Liver (tissue), 9 donors: ENCODE results near the gene CLUH. TPM values are rescaled to one million over a fixed set of nuclear protein-coding genes. Genes with fewer than 3 reads are reported as not detected.

Source experiments
- DNase-seq: peaks from one replicate; pipeline ENCODE4 v3.0.0-alpha.2; 2017; ENCODE audit warnings: low spot score
- H3K27ac ChIP-seq, 2 donors: one replicate each; pipeline ENCODE4 v1.7.0; 2013; ENCODE audit warnings: inconsistent platforms in 2 of 2, low read length in 2 of 2, control low read depth in 1 of 2, low read depth in 1 of 2, mild to moderate bottlenecking in 1 of 2
- H3K27me3 ChIP-seq, 4 donors: one replicate each; pipeline versions ENCODE4 v1.6.1 to v1.7.0; 2013; ENCODE audit warnings: low read length in 3 of 4, inconsistent platforms in 1 of 4, mild to moderate bottlenecking in 1 of 4, moderate library complexity in 1 of 4; ENCODE audit not compliant: control insufficient read depth in 4 of 4, insufficient read depth in 4 of 4
- H3K36me3 ChIP-seq, 4 donors: one replicate each; pipeline versions ENCODE4 v1.6.1 to v1.7.0; 2013; ENCODE audit warnings: low read length in 3 of 4, mild to moderate bottlenecking in 3 of 4, low read depth in 1 of 4, moderate library complexity in 1 of 4; ENCODE audit not compliant: control insufficient read depth in 4 of 4, insufficient read depth in 3 of 4
- H3K4me1 ChIP-seq, 4 donors: one replicate each; pipeline versions ENCODE4 v1.6.1 to v1.7.0; 2013; ENCODE audit warnings: low read length in 3 of 4, mild to moderate bottlenecking in 3 of 4, moderate library complexity in 1 of 4; ENCODE audit not compliant: control insufficient read depth in 4 of 4, insufficient read depth in 4 of 4
- H3K4me3 ChIP-seq, 3 donors: one replicate each; pipeline versions ENCODE4 v1.6.1 to v1.7.0; 2013; ENCODE audit warnings: low read length in 3 of 3, control low read depth in 1 of 3, low read depth in 1 of 3, mild to moderate bottlenecking in 1 of 3
- H3K9ac ChIP-seq, 2 donors: one replicate each; pipeline ENCODE4 v1.7.0; 2013; ENCODE audit warnings: low read length in 2 of 2, mild to moderate bottlenecking in 2 of 2, moderate library complexity in 2 of 2, control low read depth in 1 of 2, low read depth in 1 of 2
- H3K9me3 ChIP-seq, 4 donors: one replicate each; pipeline versions ENCODE4 v1.6.1 to v1.7.0; 2013; ENCODE audit warnings: low read length in 3 of 4; ENCODE audit not compliant: control insufficient read depth in 4 of 4
- ATF3 ChIP-seq: IDR thresholded peaks from 2 replicates; pipeline ENCODE4 v1.6.1; 2016; ENCODE audit warnings: antibody characterized with exemption
- CTCF ChIP-seq: fragments of 150-350 bp; IDR thresholded peaks from 2 replicates; pipeline ENCODE4 v1.5.1; 2017; ENCODE audit warnings: improper control_type of control experiment, low read depth, low read length; ENCODE audit not compliant: missing input control
- EGR1 ChIP-seq, 2 donors: IDR thresholded peaks; 2 replicates each; pipeline ENCODE4 v1.6.1; 2016 to 2018; ENCODE audit warnings: antibody characterized with exemption in 2 of 2, low read depth in 2 of 2
- FOXA1 ChIP-seq: IDR thresholded peaks from 2 replicates; pipeline ENCODE4 v1.6.1; 2016; ENCODE audit warnings: antibody characterized with exemption
- FOXA2 ChIP-seq: IDR thresholded peaks from 2 replicates; pipeline ENCODE4 v1.6.1; 2016; ENCODE audit warnings: antibody characterized with exemption
- GABPA ChIP-seq, 2 donors: IDR thresholded peaks in 1 of 2; conservative IDR thresholded peaks in 1 of 2; 2 replicates each; pipeline ENCODE4 v1.6.1; 2016; ENCODE audit warnings: antibody characterized with exemption in 2 of 2, mild to moderate bottlenecking in 1 of 2, moderate library complexity in 1 of 2
- HNF4A ChIP-seq, 2 donors: conservative IDR thresholded peaks; 2 replicates each; pipeline ENCODE4 v1.6.1; 2016; ENCODE audit warnings: antibody characterized with exemption in 2 of 2, mild to moderate bottlenecking in 2 of 2
- HNF4G ChIP-seq: IDR thresholded peaks from 2 replicates; pipeline ENCODE4 v1.6.1; 2016; ENCODE audit warnings: antibody characterized with exemption
- JUND ChIP-seq, 2 donors: IDR thresholded peaks; 2 replicates each; pipeline ENCODE4 v1.6.1; 2016; ENCODE audit warnings: antibody characterized with exemption in 2 of 2
- MAX ChIP-seq: IDR thresholded peaks from 2 replicates; pipeline ENCODE4 v1.6.1; 2016; ENCODE audit warnings: antibody characterized with exemption
- NR2F2 ChIP-seq: IDR thresholded peaks from 2 replicates; pipeline ENCODE4 v1.6.1; 2016; ENCODE audit warnings: antibody characterized with exemption
- RAD21 ChIP-seq, 2 donors: IDR thresholded peaks; 2 replicates each; pipeline ENCODE4 v1.6.1; 2016; ENCODE audit warnings: antibody characterized with exemption in 2 of 2, mild to moderate bottlenecking in 2 of 2
- REST ChIP-seq: IDR thresholded peaks from 2 replicates; pipeline ENCODE4 v1.6.1; 2016; ENCODE audit warnings: antibody characterized with exemption, mild to moderate bottlenecking
- RXRA ChIP-seq, 2 donors: IDR thresholded peaks; 2 replicates each; pipeline ENCODE4 v1.6.1; 2017 to 2018; ENCODE audit warnings: antibody characterized with exemption in 2 of 2, mild to moderate bottlenecking in 1 of 2
- SP1 ChIP-seq: IDR thresholded peaks from 2 replicates; pipeline ENCODE4 v1.6.1; 2018; ENCODE audit warnings: antibody characterized with exemption, mild to moderate bottlenecking
- TAF1 ChIP-seq: conservative IDR thresholded peaks from 2 replicates; pipeline ENCODE4 v1.6.1; 2016; ENCODE audit warnings: antibody characterized with exemption, mild to moderate bottlenecking
- YY1 ChIP-seq: IDR thresholded peaks from 2 replicates; pipeline ENCODE4 v1.6.1; 2016; ENCODE audit warnings: antibody characterized with exemption, mild to moderate bottlenecking
- ZBTB33 ChIP-seq: IDR thresholded peaks from 2 replicates; pipeline ENCODE4 v1.6.1; 2016; ENCODE audit warnings: antibody characterized with exemption
- WGBS: extraction: QIAGEN DNeasy Blood & Tissue Kit; methylation state at CpG from one replicate; pipeline ENCODE4 v1.1.7; 2013; 5-methylcytosine and 5-hydroxymethylcytosine counted together
- polyA plus RNA-seq, 2 donors: library from polyadenylated mRNA; stranded (reverse) in 1 of 2; unstranded in 1 of 2; fragments of 200-250 nt in 1 of 2; fragments of >200 nt in 1 of 2; fragmentation: Nextera tagmentation in 1 of 2; extraction: Ambion mirVana in 1 of 2; gene quantifications; one replicate each; pipeline versions ENCODE4 v1.2.1 to v1.2.3, GENCODE V29; 2013 to 2015
- total RNA-seq, 2 donors: library from RNA; depleted of rRNA; stranded (reverse); fragments of >200 nt; gene quantifications; one replicate each; pipeline ENCODE4 v1.2.3, GENCODE V29; 2014
- donor health status: healthy.
- donor health status: healthy.
- donor health status: healthy.
- donor health status: healthy.
- donor health status: healthy.

The CLUH gene
- total RNA-seq (100 to 1,000 TPM in 1 of 2 donors, 10 to 100 TPM in 1; 73.0 to 224 TPM), polyA plus RNA-seq (100 to 1,000 TPM in 1 of 2 donors, 10 to 100 TPM in 1; 40.2 to 130 TPM)

- Histone ChIP-seq H3K4me3 (peak within 1 kb of the TSS; percentile 83 to 98 (median 94)), H3K4me1 (peaks cover 7 to 48% (median 35%) of the 10 kb centered on the region in 4 donors), H3K9ac (peak within 1 kb of the TSS; percentile 66), H3K27me3 (no peaks in the 10 kb centered on the region), H3K9me3 (no peaks in the 10 kb centered on the region), H3K27ac (peak within 1 kb of the TSS; percentile 75 to 91), H3K36me3 (no peaks in the 10 kb centered on the region)
- 1% methylated on average over 76 of the region's 76 CpGs for WGBS
- peak; percentile 96 for DNase-seq
- TF ChIP-seq RAD21 (IDR thresholded peaks at IDR 0.05) = peak in 1 of 2 donors; percentile 54
- peak; percentile 40 to 70 for TF ChIP-seq JUND (IDR thresholded peaks at IDR 0.05)
- TF ChIP-seq HNF4A (conservative IDR thresholded peaks at IDR 0.05) = peak; percentile 51 to 68
- TF ChIP-seq NR2F2 = peak; percentile 65
- peak; percentile 74 for TF ChIP-seq REST
- TF ChIP-seq EGR1 (IDR thresholded peaks at IDR 0.05; ENCODE audit: low read depth in 2 of 2) = peak; percentile 95 to 98
- peak; percentile 35 for TF ChIP-seq HNF4G
- peak; percentile 77 for TF ChIP-seq MAX
- TF ChIP-seq ATF3 = no peak
- peak; percentile 68 for TF ChIP-seq TAF1
- peak; percentile 75 for TF ChIP-seq YY1
- TF ChIP-seq SP1 = peak; percentile 84
- TF ChIP-seq FOXA1 = peak; percentile 41
- TF ChIP-seq GABPA (IDR thresholded peaks at IDR 0.05 in 1 of 2, conservative IDR thresholded peaks at IDR 0.05 in 1 of 2) = peak in 1 of 2 donors; percentile 74
- peak; percentile 81 for TF ChIP-seq ZBTB33
- TF ChIP-seq RXRA (IDR thresholded peaks at IDR 0.05) = peak; percentile 35 to 61
- no peak for TF ChIP-seq CTCF
- TF ChIP-seq FOXA2 = peak; percentile 25
Observed at GRCh38 chr17:2711608-2712299, at the start of gene CLUH. TSS of gene CLUH (minus strand) at chr17:2711764. CDS start at chr17:2711661, 103 bp downstream.
